HG02884 (cell line): ENCODE data around the gene LHB.
"Not testable (repeated sequence)": the region's sequence is repeated elsewhere in the genome, so short reads cannot be mapped to it uniquely, and the experiment has no call there.

Experiments
- ATAC-seq: cut with Tn5 transposase; IDR thresholded peaks from one replicate; pipeline ENCODE4 v1.9.1; 2021; ENCODE audit warnings: mild to moderate bottlenecking, moderate library complexity; ENCODE audit not compliant: unreplicated experiment

LHB gene

DNA sequence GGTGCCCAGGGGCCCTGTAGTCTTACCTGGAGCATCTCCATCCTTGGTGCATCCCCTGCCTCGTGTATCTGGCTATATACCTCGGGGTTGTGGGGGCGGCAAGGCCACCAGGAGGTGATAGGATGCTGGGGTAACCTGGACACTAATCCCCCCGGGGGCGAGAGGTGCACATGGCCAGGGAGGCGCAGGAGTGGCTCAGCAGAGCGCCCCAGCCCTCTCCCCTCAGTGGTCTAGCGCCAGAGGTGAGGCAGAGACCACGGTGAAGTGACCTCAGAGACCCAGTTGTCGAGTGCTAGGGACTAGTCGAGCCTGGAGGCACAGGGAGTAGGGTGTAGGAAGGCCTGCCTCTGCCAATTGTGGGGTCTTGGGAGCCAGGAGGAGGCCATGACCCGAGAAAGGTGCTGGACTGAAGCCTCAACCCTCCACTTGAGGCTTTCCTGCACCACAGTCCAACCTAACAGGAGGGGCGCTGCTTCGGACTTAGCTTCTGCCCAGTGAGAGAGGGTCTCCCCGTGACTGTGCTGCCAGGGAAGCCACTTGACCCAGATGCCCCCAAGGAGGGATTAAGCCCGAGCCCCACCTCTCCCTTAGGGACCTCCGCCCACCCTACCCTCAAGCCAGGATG, at the start of gene LHB:
Gene LHB (minus strand): TSS at position 51 of the 625 bp plus-strand sequence. CDS start 10 bp downstream, at position 41.
- no peak for ATAC-seq

DNA sequence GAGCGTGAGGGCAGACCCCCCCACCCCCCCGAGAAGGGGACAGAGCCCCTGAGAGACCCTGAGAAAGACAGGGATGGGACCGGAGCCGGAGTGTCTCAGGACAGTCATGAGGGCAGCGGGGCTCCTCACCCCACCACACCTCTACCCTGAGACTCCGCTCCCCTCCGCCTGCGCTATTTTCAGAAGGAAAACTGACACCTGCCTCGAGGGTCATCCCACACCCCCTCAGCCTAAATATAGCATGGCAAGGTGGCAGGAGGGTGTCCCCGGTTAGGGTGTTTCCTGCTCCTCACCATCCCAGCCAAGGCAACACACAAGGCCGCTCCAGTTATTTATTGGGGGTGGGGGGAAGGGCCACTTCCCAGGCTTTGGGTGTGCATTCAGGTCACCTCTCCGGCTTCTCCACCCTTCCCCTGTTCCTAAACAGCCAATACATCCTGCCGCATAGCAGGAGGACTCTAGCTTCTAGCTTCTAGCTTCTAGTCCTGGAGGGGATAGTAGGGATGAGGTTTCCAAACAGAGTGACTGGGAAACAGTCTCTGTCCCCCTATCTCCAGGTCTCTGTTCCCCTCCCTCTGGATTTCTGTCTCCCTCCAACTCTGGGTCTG, 49.1 kb upstream of the LHB start:
- ATAC-seq: no peak

DNA sequence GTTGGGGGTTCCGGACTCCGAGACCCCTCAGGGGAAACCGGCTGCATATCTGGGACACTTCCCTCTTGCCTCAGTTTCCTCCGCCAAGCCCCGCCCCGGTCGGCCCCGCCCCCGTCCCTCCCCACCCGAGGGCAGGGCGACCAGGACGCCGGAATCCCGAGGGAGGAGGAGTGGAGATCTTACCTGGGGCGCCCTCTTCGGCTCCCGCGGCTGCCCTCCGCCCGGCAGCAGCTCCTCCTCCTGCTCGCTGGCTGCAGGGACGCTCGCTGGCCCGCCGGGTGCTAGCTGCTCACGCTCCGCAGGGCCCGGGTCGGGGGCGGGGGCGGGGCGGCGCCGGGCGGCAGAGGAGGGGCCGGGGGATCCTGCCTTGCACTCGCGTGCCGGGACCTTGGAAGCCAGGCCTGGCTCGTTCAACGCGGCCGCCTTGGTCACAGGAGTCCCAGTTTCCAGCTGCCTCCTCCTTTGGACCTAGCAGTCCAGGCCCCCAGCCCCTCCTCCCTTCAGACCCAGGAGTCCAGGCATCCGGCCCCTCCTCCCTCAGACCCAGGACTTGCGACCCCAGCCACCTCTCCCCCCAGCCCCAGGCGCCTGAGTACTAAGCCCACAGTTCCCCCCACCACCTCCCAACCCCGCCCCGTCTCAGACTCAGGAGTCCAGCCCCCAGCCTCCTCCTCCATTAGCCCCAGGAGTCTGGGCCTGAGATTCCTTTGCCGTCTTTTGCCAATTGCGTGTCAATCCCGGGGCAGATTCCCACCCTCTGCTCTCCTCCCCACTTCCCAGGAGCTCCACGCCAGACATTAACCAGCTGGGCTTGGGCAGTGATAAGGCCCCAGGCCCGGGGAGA, 48.1 kb upstream of the LHB start, which contains the start of gene NTF4:
Gene NTF4 (minus strand): TSS at position 51 of the 844 bp plus-strand sequence. CDS start 2,821 bp downstream, outside the sequence.
- no peak for ATAC-seq

DNA sequence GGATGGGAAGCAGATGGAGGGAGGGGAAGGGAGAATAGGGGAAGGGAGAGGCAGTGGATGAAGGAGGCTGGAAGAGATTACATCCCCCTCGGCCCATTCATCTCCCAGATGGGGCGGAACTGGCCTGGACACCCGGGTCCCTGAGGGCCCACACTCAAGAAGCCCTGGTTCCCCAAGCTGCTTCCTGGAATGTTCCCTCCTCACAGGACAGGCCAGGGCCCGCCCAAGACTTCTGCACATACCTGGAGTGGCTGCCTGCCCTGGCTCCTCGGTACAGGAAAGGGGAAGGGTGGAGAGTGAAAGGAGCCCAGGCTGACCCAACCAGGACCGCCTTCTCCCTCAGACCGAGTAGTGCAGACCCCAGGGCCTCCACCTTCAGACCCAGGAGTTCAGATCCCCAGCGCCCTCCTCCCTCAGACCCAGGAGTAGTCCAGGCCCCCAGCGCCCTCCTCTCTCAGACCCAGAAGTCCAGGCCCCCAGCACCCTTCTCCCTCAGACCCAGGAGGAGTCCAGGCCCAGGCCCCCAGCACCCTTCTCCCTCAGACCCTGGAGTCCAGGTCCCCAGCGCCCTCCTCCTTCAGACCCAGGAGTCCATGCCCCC, 47.2 kb upstream of the LHB start:
- ATAC-seq: no peak

DNA sequence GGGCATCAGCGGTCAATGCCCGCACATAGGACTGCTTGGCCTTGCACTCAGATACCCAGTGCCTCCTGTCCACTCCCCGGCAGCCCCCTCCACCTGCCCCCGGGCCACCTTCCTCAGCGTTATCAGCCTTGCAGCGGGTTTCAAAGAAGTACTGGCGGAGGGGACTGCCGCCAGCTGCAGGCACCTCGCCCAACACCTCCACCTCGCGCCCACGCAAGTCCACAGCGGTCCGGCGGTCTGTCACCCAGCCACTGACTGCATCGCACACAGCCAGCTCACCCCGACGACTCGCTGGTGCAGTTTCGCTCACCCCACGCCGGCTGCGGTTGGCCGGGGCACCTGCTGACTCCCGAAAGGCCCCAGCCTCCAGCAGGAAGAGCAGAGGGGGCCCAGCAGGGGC, 44.6 kb upstream of the LHB start:
- ATAC-seq: no peak

DNA sequence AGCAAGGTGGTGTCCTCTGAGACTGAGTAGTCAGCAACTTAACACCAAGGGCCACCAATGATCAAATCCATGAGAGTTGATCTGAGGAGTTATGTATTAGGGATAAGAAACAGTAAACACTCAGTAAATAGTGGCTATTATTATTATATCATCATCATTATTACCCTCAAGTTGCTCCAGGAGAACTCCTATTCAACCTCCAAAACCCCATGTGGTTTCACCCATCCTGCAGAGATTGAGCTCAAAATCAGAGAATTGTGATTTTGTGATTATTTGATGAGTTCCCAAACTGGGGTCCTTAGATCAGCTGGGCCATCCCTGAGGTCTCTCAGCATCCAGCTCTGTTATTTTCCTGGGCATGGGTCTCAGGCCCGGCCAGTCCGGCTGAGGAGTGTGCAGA, 44.1 kb upstream of the LHB start:
- no peak for ATAC-seq

DNA sequence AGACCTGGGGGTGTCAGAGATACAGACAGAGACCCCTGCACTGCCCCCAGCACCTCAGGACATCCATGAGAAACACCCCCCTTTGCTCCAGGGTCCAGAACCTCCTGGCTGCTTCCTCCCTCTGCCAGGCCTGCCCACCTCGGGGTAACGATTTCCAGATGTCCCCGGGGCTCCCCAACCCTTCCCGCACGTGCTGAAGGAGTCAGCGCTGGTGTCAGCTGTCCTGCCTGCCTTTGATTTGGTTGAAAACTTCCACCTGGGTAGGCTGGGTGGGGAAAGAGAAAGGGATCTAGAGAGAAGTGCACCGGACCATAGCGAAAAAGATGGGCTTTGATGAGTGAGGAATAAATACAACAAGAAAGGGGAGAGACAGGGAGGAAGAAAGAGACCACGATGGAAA, 42.2 kb upstream of the LHB start:
- no peak for ATAC-seq

DNA sequence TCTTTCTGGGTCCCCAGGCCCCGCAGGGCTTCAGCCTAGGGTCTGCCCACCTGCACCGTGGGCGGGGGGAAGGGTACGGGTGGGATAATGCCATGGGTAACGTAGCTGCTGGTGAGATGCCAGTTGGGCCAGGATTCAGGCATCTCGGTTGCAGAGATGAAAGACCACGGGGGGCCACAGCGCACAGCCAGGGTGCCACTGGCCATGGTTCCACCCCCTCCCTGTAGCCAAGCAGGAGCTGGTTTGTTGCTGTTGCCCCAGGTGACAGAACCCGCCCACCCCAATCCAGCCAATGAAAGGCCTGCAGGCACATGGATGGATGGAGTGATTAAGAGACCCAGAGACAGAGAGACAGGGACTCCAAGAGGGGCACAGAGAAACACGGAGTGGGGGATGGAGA, 41.7 kb upstream of the LHB start:
- no peak for ATAC-seq

DNA sequence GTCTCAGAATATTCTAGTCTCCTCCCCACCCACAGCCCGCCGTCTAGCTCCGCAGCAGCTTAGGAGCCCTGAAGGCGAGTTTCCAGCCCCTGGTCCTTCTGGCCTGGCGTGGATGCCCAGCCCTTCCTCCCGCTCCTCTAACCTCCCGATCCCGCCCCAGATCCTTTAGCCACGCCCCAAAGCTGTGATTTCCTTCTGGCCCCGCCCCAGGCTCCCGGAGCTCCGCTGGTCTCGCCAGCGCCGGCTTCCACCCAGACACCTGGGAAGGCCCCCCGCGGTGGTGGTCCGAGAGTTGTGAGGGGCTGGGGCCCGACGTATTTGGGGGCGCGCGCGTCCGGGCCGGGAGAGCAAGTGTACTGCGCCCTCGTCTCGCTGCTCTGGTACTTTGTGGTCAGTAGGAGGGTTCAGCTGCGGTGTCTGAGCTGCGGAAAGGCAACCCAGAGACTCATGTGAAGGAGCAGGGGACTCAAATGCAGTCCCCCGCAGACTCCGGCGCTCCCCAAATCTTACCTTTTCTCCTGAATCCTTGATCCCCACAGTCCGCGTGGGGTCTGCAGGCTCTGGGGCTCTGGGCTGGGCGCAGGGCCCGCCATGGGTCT, 40.8 kb upstream of the LHB start, which contains the start of gene CGB7:
Gene CGB7 (minus strand): TSS at position 114 of the 599 bp plus-strand sequence. CDS start 2,374 bp downstream, outside the sequence.
- no peak for ATAC-seq

DNA sequence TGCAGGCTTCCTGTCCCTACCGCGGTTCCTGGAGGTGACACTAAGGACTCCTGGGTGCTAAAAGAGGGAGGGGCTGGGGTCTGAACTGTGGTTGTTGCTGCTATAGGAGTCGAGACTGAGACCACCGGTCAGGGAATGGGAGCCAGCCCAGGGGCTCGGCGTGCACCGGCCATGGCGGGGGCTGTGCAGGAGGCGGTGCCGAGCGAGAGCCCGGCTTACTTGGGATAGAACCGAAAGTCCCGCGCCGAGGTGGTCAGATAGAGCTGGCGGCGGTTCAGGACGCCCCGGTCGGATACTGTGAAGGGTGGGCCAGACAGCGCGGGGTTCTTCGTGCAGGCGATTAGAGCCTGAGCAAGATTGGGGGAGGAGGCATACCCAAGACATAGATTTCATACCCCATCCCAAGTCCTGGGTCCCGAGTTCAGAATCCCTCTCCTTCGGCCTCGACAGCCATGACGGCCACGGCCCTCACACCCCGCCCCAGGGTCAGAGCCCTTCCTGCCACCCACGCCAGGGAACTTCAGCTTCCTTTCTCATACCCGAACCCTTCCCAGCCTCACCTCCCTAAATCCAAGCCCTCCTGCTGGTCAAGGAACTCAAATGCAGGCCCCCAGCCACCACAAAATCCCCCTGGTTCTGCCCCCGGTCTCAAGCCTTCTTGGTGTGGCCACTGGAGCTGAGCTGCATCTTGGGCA, 40.2 kb upstream of the LHB start:
- ATAC-seq: not testable (repeated sequence)

DNA sequence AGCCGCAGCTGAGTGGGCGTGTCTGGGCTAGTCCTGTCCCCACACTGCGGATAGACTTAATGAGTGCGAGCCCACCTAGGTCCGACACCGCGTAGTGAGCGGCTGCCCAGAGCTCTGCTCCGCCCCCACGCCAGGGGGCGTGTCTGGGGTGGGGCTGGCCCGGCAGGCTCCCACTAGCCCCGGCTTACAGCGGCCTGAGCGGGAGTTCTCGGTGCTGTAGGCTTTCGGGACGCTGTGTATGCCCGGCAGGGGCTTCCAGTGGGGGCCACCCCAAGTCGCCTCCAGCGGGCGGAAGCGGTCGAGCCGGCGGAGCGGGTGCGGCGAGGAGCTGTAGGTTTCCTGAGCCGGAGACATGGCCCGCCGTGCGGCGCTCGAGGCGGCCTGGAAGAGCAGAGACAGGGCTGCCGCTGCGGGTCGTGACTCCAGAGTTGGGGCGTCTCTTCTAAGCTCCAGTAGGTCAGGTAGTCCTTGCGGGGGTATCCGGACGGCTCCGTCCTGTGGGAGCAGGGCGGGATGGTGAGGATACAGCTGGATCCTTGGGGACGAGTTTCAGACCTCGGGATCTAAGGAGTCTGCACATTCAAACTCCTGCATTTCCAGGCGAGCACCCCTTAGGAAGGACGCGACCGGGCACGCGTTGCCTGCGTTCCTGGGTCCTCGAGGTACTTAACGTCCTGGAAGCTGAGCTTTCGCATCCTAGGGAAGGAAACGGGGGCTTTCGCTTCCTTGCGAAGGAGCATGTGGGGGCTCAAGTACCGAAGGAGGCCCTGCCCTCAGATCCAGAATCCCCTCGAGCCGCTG, 39.4 kb upstream of the LHB start:
- ATAC-seq: no peak

DNA sequence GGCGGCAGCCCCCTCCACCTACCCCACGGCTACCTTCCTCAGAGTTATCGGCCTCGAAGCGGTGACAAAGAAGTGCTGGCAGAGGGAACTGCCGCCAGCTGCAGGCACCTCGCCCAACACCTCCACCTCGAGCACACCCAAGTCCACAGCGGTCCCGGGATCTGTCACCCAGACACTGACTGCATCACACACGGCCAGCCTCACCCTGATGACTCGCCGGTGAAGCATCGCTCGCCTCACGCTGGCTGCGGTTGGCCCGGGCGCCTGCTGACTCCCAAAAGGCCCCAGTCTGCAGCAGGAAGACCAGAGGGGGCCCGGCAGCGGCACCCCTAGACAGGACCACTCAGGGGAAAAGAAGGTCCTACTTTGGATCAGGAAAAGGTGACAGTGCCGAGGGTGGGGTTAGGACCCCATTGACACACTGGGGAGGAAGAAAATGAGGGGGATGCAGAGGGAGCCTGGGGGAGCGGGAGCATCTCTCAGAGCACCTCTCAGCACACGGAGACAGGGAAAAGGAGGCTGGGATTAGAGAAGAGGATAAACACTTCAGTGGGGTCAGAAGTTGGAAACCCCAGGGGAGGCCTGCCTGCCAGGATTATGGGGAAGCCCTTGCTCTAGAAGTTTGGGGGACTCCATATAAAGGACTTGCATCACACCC, 33.6 kb upstream of the LHB start:
- not testable (repeated sequence) for ATAC-seq

DNA sequence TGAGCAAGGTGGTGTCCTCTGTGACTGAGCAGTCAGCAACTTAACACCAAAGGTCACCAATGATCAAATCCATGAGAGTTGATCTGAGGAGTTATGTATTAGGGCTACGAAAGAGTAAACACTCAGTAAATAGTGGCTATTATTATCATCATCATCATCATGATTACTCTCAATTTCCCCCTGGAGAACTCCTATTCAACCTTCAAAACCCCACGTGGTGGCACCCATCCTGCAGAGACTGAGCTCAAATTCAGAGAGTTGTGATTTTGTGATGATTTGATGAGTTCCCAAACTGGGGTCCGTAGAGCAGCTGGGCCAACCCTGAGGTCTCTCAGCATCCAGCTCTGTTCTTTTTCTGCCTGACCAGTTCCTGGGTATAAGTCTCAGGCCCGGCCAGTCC, 32.9 kb upstream of the LHB start:
- ATAC-seq: not testable (repeated sequence)

DNA sequence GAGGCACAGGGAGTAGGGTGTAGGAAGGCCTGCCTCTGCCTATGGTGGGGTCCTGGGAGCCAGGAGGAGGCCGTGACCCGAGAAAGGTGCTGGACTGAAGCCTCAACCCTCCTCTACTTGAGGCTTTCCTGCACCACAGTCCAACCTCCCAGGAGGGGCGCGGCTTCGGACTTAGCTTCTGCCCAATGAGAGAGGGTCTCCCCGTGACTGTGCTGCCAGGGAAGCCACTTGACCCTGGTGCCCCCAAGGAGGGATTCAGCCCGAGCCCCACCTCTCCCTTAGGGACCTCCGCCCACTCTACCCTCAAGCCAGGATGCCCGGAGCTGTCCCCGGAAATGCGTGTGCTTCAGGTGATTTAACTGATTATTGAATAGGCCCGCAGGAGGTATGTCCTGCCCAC, 32.1 kb upstream of the LHB start, which contains the start of gene CGB8:
Gene CGB8 (minus strand): TSS at position 101 of the 400 bp plus-strand sequence. CDS start 372 bp downstream, outside the sequence.
- not testable (repeated sequence) for ATAC-seq

DNA sequence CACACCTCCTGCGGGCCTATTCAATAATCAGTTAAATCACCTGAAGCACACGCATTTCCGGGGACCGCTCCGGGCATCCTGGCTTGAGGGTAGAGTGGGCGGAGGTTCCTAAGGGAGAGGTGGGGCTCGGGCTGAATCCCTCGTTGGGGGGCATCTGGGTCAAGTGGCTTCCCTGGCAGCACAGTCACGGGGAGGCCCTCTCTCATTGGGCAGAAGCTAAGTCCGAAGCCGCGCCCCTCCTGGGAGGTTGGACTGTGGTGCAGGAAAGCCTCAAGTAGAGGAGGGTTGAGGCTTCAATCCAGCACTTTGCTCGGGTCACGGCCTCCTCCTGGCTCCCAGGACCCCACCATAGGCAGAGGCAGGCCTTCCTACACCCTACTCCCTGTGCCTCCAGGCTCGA, 26.7 kb upstream of the LHB start, which contains the start of gene CGB5:
Gene CGB5 (plus strand): TSS at position 301 of the 400 bp plus-strand sequence. CDS start 362 bp downstream, outside the sequence.
- ATAC-seq: not testable (repeated sequence)

DNA sequence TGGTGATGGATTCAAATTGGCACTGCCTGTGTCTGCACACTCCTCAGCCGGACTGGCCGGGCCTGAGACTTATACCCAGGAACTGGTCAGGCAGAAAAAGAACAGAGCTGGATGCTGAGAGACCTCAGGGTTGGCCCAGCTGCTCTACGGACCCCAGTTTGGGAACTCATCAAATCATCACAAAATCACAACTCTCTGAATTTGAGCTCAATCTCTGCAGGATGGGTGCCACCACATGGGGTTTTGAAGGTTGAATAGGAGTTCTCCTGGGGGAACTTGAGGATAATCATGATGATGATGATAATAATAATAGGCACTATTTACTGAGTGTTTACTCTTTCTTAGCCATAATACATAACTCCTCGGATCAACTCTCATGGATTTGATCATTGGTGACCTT, 25.8 kb upstream of the LHB start:
- not testable (repeated sequence) for ATAC-seq

DNA sequence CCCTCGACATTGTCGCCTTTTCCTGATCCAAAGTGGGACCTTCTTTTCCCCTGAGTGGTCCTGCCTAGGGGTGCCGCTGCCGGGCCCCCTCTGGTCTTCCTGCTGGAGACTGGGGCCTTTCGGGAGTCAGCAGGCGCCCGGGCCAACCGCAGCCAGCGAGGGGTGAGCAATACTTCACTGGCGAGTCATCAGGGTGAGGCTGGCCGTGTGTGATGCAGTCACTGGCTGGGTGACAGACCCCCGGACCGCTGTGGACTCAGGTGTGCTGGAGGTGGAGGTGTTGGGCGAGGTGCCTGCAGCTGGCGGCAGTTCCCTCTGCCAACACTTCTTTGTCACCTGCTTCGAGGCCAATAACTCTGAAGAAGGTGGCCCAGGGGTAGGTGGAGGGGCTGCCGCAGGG, 25.3 kb upstream of the LHB start:
- ATAC-seq: no peak

DNA sequence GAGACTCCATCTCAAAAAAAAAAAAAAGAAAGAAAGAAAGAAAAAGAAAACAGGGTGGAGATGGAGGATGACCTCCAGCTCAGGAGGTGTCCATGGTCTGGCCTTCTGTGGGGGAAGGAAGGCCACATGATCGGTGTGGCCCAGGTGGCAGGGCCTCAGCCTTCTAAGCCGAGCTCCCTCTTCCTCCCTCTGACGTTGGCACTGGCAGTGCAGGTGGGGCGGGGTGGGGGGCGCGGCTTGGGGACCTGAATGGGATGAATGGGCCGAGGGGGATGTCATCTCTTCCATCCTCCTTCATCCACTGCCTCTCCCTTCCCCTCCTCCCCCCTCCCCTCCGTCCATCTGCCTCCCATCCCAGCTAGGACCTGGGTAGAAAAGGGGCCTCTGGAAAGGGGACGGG, 22.8 kb upstream of the LHB start:
- not testable (repeated sequence) for ATAC-seq
